ENCODE data around the gene MAP1S. TPM values are rescaled to one million over a fixed set of nuclear protein-coding genes. Genes with fewer than 3 reads are reported as not detected.

Gene MAP1S
- total and polyA plus RNA-seq, 2 of the 4 experiments (the other 2 are of a cell fraction): 6.1 to 48.6 TPM

GRCh38 chr19:17720440-17720839 lies 1.2 kb downstream of the MAP1S start:
- POLR2A ChIA-PET (ENCODE audit: unreplicated experiment): no interaction called here
- peak overlapping the region; percentile 73 for H3K9ac ChIP-seq (ENCODE audit: low read depth, low read length)
- no peak for DNase-seq

More at GRCh38 chr19:17720440-17720839, 1.2 kb downstream of the MAP1S start:
- Histone ChIP-seq H3K9me1 (ENCODE audit: insufficient read depth, low read length) (peaks cover 20% of the 10 kb centered on the region), H2BK5ac (ENCODE audit: low read depth, low read length, poor library complexity, severe bottlenecking) (no peak overlapping the region), H3K4me3 (ENCODE audit: insufficient read depth, low read depth, low read length) (peak overlapping the region; percentile 70), H2AFZ (replicated peaks; ENCODE audit: low read length, poor library complexity) (peak overlapping the region; percentile 66), H3K4me1 (ENCODE audit: control insufficient read depth, insufficient read depth, low read length) (peaks cover 13% of the 10 kb centered on the region), H3K56ac (ENCODE audit: extremely low read depth, insufficient read depth, low read length) (peak overlapping the region; percentile 23; the same call in 1 of the 2 replicates), H2BK20ac (ENCODE audit: low read depth, low read length) (no peak overlapping the region), H3K27me3 (ENCODE audit: control insufficient read depth, insufficient read depth, low read length) (no peaks in the 10 kb centered on the region), H3K79me1 (ENCODE audit: low read depth in 1 of 2, low read length in 2 of 2) (peaks cover 11 to 55% of the 10 kb centered on the region in 2 experiments), H3K4me2 (ENCODE audit: low read depth, low read length) (peak overlapping the region; percentile 94), H3K18ac (ENCODE audit: low read depth, low read length) (no peak overlapping the region), H2AK5ac (ENCODE audit: low read depth, low read length) (peak overlapping the region; percentile 27), H3K27ac (ENCODE audit: insufficient read depth, low read length) (no peak overlapping the region; the same call in 1 of the 2 replicates), H2AK9ac (replicated peaks; ENCODE audit: low read depth, low read length, poor library complexity) (peak overlapping the region; percentile 96), H3K23ac (ENCODE audit: low read depth, low read length) (peak overlapping the region; percentile 79), H4K8ac (ENCODE audit: low read depth in 2 of 2, low read length in 2 of 2) (no peak overlapping the region), H2BK120ac (ENCODE audit: low read depth, low read length) (no peak overlapping the region), H3K4ac (ENCODE audit: low read depth, low read length) (0 out of 2 replicates have a peak overlapping the region, but pooled peaks have one; percentile 33), H3K36me3 (ENCODE audit: control insufficient read depth, insufficient read depth, low read length) (peaks cover 25% of the 10 kb centered on the region), H2BK15ac (ENCODE audit: low read depth, low read length) (no peak overlapping the region), H4K91ac (ENCODE audit: insufficient read depth, low read depth, low read length) (no peak overlapping the region), H4K20me1 (ENCODE audit: insufficient read depth, low read length) (peaks cover 24% of the 10 kb centered on the region), H3K9me3 (ENCODE audit: control insufficient read depth, insufficient read depth, low read length) (no peaks in the 10 kb centered on the region), H4K5ac (ENCODE audit: low read depth, low read length) (no peak overlapping the region), H3K14ac (replicated peaks; ENCODE audit: low read depth, low read length) (peak overlapping the region; percentile 63)
- CTCF ChIA-PET: no interaction called here
- no TSS peak for BruUV-seq (replicated peaks)
- intact Hi-C loops (cut with micrococcal nuclease): no loop called here
- no peak for TF ChIP-seq POLR2A (IDR thresholded peaks at IDR 0.05; ENCODE audit: low read depth, low read length)
- TF ChIP-seq, protein P1, sequence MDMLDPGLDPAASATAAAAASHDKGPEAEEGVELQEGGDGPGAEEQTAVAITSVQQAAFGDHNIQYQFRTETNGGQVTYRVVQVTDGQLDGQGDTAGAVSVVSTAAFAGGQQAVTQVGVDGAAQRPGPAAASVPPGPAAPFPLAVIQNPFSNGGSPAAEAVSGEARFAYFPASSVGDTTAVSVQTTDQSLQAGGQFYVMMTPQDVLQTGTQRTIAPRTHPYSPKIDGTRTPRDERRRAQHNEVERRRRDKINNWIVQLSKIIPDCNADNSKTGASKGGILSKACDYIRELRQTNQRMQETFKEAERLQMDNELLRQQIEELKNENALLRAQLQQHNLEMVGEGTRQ (IDR thresholded peaks at IDR 0.05; ENCODE audit: low read depth, low read length): no peak
- no peak for TF ChIP-seq RCOR1 (IDR thresholded peaks at IDR 0.05; ENCODE audit: insufficient replicate concordance, low read length)
- TF ChIP-seq RAD21 (IDR thresholded peaks at IDR 0.05; ENCODE audit: low read length): no peak
- TF ChIP-seq, protein P2, sequence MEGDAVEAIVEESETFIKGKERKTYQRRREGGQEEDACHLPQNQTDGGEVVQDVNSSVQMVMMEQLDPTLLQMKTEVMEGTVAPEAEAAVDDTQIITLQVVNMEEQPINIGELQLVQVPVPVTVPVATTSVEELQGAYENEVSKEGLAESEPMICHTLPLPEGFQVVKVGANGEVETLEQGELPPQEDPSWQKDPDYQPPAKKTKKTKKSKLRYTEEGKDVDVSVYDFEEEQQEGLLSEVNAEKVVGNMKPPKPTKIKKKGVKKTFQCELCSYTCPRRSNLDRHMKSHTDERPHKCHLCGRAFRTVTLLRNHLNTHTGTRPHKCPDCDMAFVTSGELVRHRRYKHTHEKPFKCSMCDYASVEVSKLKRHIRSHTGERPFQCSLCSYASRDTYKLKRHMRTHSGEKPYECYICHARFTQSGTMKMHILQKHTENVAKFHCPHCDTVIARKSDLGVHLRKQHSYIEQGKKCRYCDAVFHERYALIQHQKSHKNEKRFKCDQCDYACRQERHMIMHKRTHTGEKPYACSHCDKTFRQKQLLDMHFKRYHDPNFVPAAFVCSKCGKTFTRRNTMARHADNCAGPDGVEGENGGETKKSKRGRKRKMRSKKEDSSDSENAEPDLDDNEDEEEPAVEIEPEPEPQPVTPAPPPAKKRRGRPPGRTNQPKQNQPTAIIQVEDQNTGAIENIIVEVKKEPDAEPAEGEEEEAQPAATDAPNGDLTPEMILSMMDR (conservative IDR thresholded peaks at IDR 0.05; ENCODE audit: low read depth, low read length): no peak
- no peak for TF ChIP-seq BHLHE40 (IDR thresholded peaks at IDR 0.05; ENCODE audit: low read depth, low read length)
- no peak for TF ChIP-seq FOS (IDR thresholded peaks at IDR 0.05; ENCODE audit: low read depth, low read length)
- TF ChIP-seq RFX5 (IDR thresholded peaks at IDR 0.05; ENCODE audit: low read depth, low read length): no peak
- no peak for TF ChIP-seq MAZ (IDR thresholded peaks at IDR 0.05; ENCODE audit: borderline replicate concordance, low read depth, low read length)
- in situ Hi-C loops (cut with MboI; ENCODE audit: low sequenced_read_pairs): no loop called here
- dilution Hi-C loops (cut with HindIII; ENCODE audit: low sequenced_read_pairs, unreplicated experiment): no loop called here
- ATAC-seq (ENCODE audit: low read depth): no peak
- WGBS, 2 experiments (ENCODE audit: extremely low coverage in 2 of 2, insufficient read length in 1 of 2): no CpG with 5 or more reads among the region's 7 CpGs
